HepG2 (cell line): Measurements from ENCODE around the gene HELZ2. TPM values are rescaled to one million over a fixed set of nuclear protein-coding genes. Genes with fewer than 3 reads are reported as not detected.

ENCODE experiments used
- ARNT2 ChIP-seq: sonication (generic); formaldehyde crosslinking; IDR thresholded peaks from 2 replicates; pipeline ENCODE4 v1.8.0; 2022; ENCODE audit warnings: mild to moderate bottlenecking, low read depth, missing genetic modification reagents, moderate library complexity
- EHMT2 ChIP-seq: fragments of 200-600 bp; sonication (generic); IDR thresholded peaks from 2 replicates; pipeline ENCODE4 v1.7.0; 2017; ENCODE audit warnings: antibody characterized with exemption, low read depth, low read length, borderline replicate concordance
- HNF1A ChIP-seq, 2 experiments: sonication (generic) in 1 of 2; formaldehyde crosslinking in 1 of 2; IDR thresholded peaks; 2 replicates each; pipeline versions ENCODE4 v1.4.0 to v1.6.1; 2016 to 2020; ENCODE audit warnings: borderline replicate concordance in 1 of 2, low read depth in 1 of 2, mild to moderate bottlenecking in 1 of 2, missing genetic modification reagents in 1 of 2
- MEIS1 ChIP-seq: sonication (generic); formaldehyde crosslinking; IDR thresholded peaks from 2 replicates; pipeline ENCODE4 v1.9.0; 2021; ENCODE audit warnings: mild to moderate bottlenecking, missing genetic modification reagents, moderate library complexity, borderline replicate concordance
- PHF5A ChIP-seq: IDR thresholded peaks from one replicate; pipeline ENCODE4 v1.6.1; 2018; ENCODE audit warnings: low read depth, missing genetic modification reagents; ENCODE audit not compliant: unreplicated experiment
- POGK ChIP-seq: sonication (generic); formaldehyde crosslinking; conservative IDR thresholded peaks from 2 replicates; pipeline ENCODE4 v1.8.0; 2022; ENCODE audit warnings: mild to moderate bottlenecking, moderate library complexity, missing genetic modification reagents
- POGZ ChIP-seq: sonication (generic); formaldehyde crosslinking; IDR thresholded peaks from 2 replicates; pipeline ENCODE4 v1.4.0; 2020; ENCODE audit warnings: mild to moderate bottlenecking, missing genetic modification reagents
- WIZ ChIP-seq: sonication (generic); formaldehyde crosslinking; IDR thresholded peaks from 2 replicates; pipeline ENCODE4 v1.5.1; 2020; ENCODE audit warnings: mild to moderate bottlenecking, missing genetic modification reagents
- ZNF142 ChIP-seq: sonication (generic); formaldehyde crosslinking; IDR thresholded peaks from 2 replicates; pipeline ENCODE4 v1.4.0; 2020; ENCODE audit warnings: missing genetic modification reagents
- ZNF282 ChIP-seq: fragments of 450-650 bp; IDR thresholded peaks from 2 replicates; pipeline ENCODE4 v1.6.1; 2018; ENCODE audit not compliant: partially characterized antibody
- ZNF335 ChIP-seq: sonication (generic); formaldehyde crosslinking; IDR thresholded peaks from 2 replicates; pipeline ENCODE4 v1.4.0; 2020; ENCODE audit warnings: missing genetic modification reagents
- ZNF33A ChIP-seq: sonication (generic); formaldehyde crosslinking; IDR thresholded peaks from 2 replicates; pipeline ENCODE4 v1.5.1; 2020; ENCODE audit warnings: missing genetic modification reagents, mild to moderate bottlenecking, moderate library complexity, borderline replicate concordance
- ZNF720 ChIP-seq: sonication (generic); formaldehyde crosslinking; IDR thresholded peaks from 2 replicates; pipeline ENCODE4 v1.4.0; 2020; ENCODE audit warnings: missing genetic modification reagents
- ZNF775 ChIP-seq: sonication (generic); formaldehyde crosslinking; IDR thresholded peaks from 2 replicates; pipeline ENCODE4 v1.4.0; 2020; ENCODE audit warnings: missing genetic modification reagents, mild to moderate bottlenecking, moderate library complexity, borderline replicate concordance
- ZNF816 ChIP-seq: sonication (generic); formaldehyde crosslinking; IDR thresholded peaks from 2 replicates; pipeline ENCODE4 v1.8.0; 2022; ENCODE audit warnings: missing genetic modification reagents, mild to moderate bottlenecking, borderline replicate concordance
- ZNF878 ChIP-seq: sonication (generic); formaldehyde crosslinking; IDR thresholded peaks from 2 replicates; pipeline ENCODE4 v1.8.1; 2023; ENCODE audit warnings: mild to moderate bottlenecking, missing genetic modification reagents, moderate library complexity
- polyA plus RNA-seq, 8 experiments: library from polyadenylated mRNA; depleted of rRNA in 3 of 8; stranded (reverse) in 7 of 8; unstranded in 1 of 8; fragments of >200 nt; fragmentation: Illumina TruSeq in 4 of 8; extraction: Trizol in 4 of 8; gene quantifications; 2 replicates each; pipeline versions ENCODE4 v1.2.1 to v1.2.3, GENCODE V29; 2011 to 2016; ENCODE audit warnings: low read depth in 4 of 8, missing spikeins in 1 of 8, mixed read lengths in 1 of 8; ENCODE audit not compliant: insufficient read depth in 1 of 8
- total RNA-seq, 5 experiments: library from RNA; depleted of rRNA; stranded (reverse); fragments of >200 nt; fragmentation: Illumina TruSeq; extraction: Trizol; gene quantifications; 2 replicates each; pipeline ENCODE4 v1.2.3, GENCODE V29; 2016; ENCODE audit warnings: low read depth in 1 of 5

Gene HELZ2
- total and polyA plus RNA-seq, 2 of the 13 experiments (the other 11 are each of a cell fraction or from before 2014, with no cell fraction given) = 9.6 to 10.1 TPM

- TF ChIP-seq ZNF142 (CRISPR knock-in tag) (no peak), MEIS1 (no peak; the same call in 1 of the 2 replicates), ZNF282 (no peak), ZNF816 (CRISPR knock-in tag) (no peak), HNF1A (IDR thresholded peaks at IDR 0.05; ENCODE audit: low read depth) (no peak), HNF1A (CRISPR knock-in tag; IDR thresholded peaks at IDR 0.05; ENCODE audit: borderline replicate concordance) (no peak), ZNF33A (CRISPR knock-in tag) (no peak), ZNF720 (CRISPR knock-in tag) (no peak), ARNT2 (CRISPR knock-in tag) (no peak; the same call in none of the 2 replicates), WIZ (CRISPR knock-in tag) (no peak; the same call in 1 of the 2 replicates), POGZ (no peak), EHMT2 (no peak), ZNF335 (no peak), ZNF775 (CRISPR knock-in tag) (no peak), PHF5A (CRISPR knock-in tag) (no peak), POGK (CRISPR knock-in tag) (peak; percentile 30), ZNF878 (CRISPR knock-in tag) (no peak)
These were observed 1.0 kb upstream of the HELZ2 start (continued) for GRCh38 chr20:63574829-63575743.
